ENCODE measurements around the gene EXOC3L4. TPM values are rescaled to one million over a fixed set of nuclear protein-coding genes. Genes with fewer than 3 reads are reported as not detected.
"Not testable (repeated sequence)": the region's sequence is repeated elsewhere in the genome, so short reads cannot be mapped to it uniquely, and the experiment has no call there.

EXOC3L4 gene
- total RNA-seq, 1 experiment from 2014 or later, result 10.9 TPM

DNA sequence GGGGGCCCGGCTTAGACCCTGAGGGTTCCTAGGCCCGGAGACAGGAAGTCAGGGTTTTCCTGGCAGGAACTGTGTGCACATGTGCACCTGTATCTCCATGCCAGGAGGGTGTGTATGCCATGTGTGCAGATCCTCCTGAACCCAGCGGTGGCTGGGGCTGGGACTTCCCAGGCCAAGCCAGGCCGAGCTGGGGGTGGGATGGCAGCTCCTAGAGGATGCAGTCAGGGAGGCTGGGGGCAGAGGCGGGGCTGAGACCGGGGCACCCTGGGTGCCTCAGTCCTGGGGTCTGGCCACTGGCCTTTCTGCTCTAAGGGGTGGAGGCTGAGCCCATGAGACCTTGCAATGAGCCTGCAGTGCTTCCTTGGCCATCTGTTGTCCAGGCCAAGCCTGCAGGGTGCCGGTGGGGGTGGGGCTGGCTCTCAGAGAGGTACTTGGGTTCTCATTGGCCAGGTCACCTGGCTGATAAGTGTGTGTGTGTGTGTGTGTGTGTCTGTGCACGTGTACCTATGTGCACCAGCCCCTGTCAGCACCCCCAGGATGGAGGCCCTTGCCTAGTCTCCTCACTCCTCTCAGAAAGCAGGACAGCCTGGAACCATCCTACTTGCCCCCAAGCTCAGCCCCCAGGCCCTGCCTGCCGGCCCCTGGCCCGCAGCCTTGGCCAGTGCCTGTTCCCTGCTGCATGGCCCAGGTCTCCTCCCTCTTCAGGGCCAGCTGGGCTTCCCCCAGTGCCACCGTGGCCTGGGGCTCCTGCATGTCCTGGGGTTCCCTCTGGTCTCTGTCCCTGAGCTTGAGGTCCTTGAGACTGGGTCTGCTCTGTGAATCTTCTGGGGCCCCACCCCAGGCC is 18.1 kb downstream of the EXOC3L4 start:
- TF ChIP-seq CTCF (IDR thresholded peaks at IDR 0.05; ENCODE audit: unreplicated experiment), result no peak
- DNase-seq, result no peak
- H3K4me1 Mint-ChIP-seq (ENCODE audit: low read depth, unreplicated experiment), result peaks cover 56% of the 10 kb centered on the region

DNA sequence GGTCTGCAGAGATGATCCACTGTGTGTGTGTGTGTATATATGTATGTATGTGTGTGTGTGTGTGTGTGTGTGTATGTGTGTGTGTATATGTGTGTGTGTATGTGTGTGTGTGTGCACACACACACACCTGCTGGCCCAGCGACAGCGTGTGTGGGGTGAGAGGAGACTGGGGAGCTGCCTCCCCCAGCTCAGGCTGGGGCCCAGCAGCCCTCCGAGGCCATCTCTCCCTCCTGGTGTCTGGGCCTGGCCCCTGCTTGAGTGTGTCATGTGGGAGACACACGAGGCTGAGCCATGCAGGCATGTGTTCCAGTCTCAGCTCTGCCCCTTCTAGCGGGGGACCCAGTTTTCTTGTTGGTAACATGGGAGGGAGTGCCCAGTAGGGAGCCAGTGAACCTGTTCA is 18.8 kb downstream of the EXOC3L4 start:
- CTCF ChIA-PET, result interaction anchor here (0.9 kb wide), 1 partner anchor 8 kb away, joined by 3 read pairs; no protein-coding TSS in a partner anchor
- intact Hi-C loops (cut with micrococcal nuclease; ENCODE audit: unreplicated experiment), result no loop called here

More for the DNA sequence above, 18.1 kb downstream of the EXOC3L4 start:
- Mint-ChIP-seq H3K4me3 (ENCODE audit: low read depth, unreplicated experiment) (no peak overlapping the region), H3K9me3 (ENCODE audit: low read depth, unreplicated experiment) (no peaks in the 10 kb centered on the region), H3K27me3 (ENCODE audit: unreplicated experiment) (no peaks in the 10 kb centered on the region), H3K36me3 (ENCODE audit: insufficient read depth, unreplicated experiment) (peaks cover 19% of the 10 kb centered on the region), H3K27ac (ENCODE audit: unreplicated experiment) (peak overlapping the region; percentile 63)
- intact Hi-C loops (cut with micrococcal nuclease; ENCODE audit: unreplicated experiment), result no loop called here
- CTCF ChIA-PET, result interaction anchor here (0.9 kb wide), 1 partner anchor 8 kb away, joined by 3 read pairs; no protein-coding TSS in a partner anchor
- no TSS peak for BruUV-seq (replicated peaks)

DNA sequence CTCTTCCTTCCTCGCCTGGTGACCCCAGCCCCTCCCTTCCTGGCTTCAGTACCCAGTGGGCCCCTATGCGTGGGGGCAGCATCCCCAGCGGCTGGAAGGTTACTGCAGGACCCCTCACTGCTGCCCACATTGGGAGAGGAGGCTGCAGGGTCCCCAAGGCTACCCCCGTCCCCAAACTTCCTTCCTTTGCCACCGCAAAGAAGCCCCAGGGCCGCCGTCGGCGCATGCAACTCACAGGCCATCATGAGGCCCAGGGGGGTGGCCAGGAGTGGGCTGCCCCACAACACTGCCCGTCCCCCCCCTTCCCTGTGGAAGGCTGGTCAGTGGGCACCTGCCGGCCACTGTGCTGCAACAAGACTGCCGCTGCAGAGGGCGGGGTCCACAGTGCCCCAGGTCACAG is 19.2 kb downstream of the EXOC3L4 start:
- CTCF ChIA-PET, result no interaction called here
- no TSS peak for BruUV-seq (replicated peaks)

More for the DNA sequence above, 18.8 kb downstream of the EXOC3L4 start:
- H3K9me3 Mint-ChIP-seq (ENCODE audit: low read depth, unreplicated experiment), result no peaks in the 10 kb centered on the region
- no peak for TF ChIP-seq CTCF (IDR thresholded peaks at IDR 0.05; ENCODE audit: unreplicated experiment)
- peaks cover 19% of the 10 kb centered on the region for H3K36me3 Mint-ChIP-seq (ENCODE audit: insufficient read depth, unreplicated experiment)
- no peak overlapping the region for H3K27ac Mint-ChIP-seq (ENCODE audit: unreplicated experiment)
- H3K4me3 Mint-ChIP-seq (ENCODE audit: low read depth, unreplicated experiment), result no peak overlapping the region
- no TSS peak for BruUV-seq (replicated peaks)
- no peaks in the 10 kb centered on the region for H3K27me3 Mint-ChIP-seq (ENCODE audit: unreplicated experiment)
- DNase-seq, result no peak
- H3K4me1 Mint-ChIP-seq (ENCODE audit: low read depth, unreplicated experiment), result peaks cover 56% of the 10 kb centered on the region

GRCh38 chr14:103115086-103115679 is 20.7 kb downstream of the EXOC3L4 start:
- BruUV-seq (replicated peaks); H3K27ac Mint-ChIP-seq (ENCODE audit: unreplicated experiment): not testable (repeated sequence)

More for the DNA sequence above, 19.2 kb downstream of the EXOC3L4 start:
- H3K4me1 Mint-ChIP-seq (ENCODE audit: low read depth, unreplicated experiment), result peaks cover 56% of the 10 kb centered on the region
- no peak overlapping the region for H3K27ac Mint-ChIP-seq (ENCODE audit: unreplicated experiment)
- DNase-seq, result no peak
- no peaks in the 10 kb centered on the region for H3K9me3 Mint-ChIP-seq (ENCODE audit: low read depth, unreplicated experiment)
- no peak for TF ChIP-seq CTCF (IDR thresholded peaks at IDR 0.05; ENCODE audit: unreplicated experiment)
- no peaks in the 10 kb centered on the region for H3K27me3 Mint-ChIP-seq (ENCODE audit: unreplicated experiment)
- H3K4me3 Mint-ChIP-seq (ENCODE audit: low read depth, unreplicated experiment), result no peak overlapping the region
- H3K36me3 Mint-ChIP-seq (ENCODE audit: insufficient read depth, unreplicated experiment), result peaks cover 21% of the 10 kb centered on the region
- intact Hi-C loops (cut with micrococcal nuclease; ENCODE audit: unreplicated experiment), result no loop called here

More at GRCh38 chr14:103115086-103115679, 20.7 kb downstream of the EXOC3L4 start:
- H3K9me3 Mint-ChIP-seq (ENCODE audit: low read depth, unreplicated experiment); H3K4me3 Mint-ChIP-seq (ENCODE audit: low read depth, unreplicated experiment); DNase-seq; CTCF ChIA-PET; intact Hi-C loops (cut with micrococcal nuclease; ENCODE audit: unreplicated experiment); H3K27me3 Mint-ChIP-seq (ENCODE audit: unreplicated experiment): not testable (repeated sequence)
- Mint-ChIP-seq H3K4me1 (ENCODE audit: low read depth, unreplicated experiment) (peaks cover 50% of the 10 kb centered on the region), H3K36me3 (ENCODE audit: insufficient read depth, unreplicated experiment) (peaks cover 21% of the 10 kb centered on the region)
